Esophagus squamous epithelium (tissue), 5 donors: ENCODE measurements around the gene CLBA1. TPM values are rescaled to one million over a fixed set of nuclear protein-coding genes. Genes with fewer than 3 reads are reported as not detected.

ENCODE experiments used
- DNase-seq: peaks from one replicate; lab custom pipeline; 2025; lab: John Stamatoyannopoulos, UW
- H3K27ac ChIP-seq, 4 donors: fragments of 200-600 bp; sonication (generic); one replicate each; pipeline ENCODE4 v1.5.1; 2016 to 2019; ENCODE audit warnings: mild to moderate bottlenecking in 1 of 4
- H3K27me3 ChIP-seq, 4 donors: fragments of 200-600 bp; sonication (generic); 1 replicate in 3 of 4; 2 replicates in 1 of 4; pipeline versions ENCODE4 v1.5.1 to v1.6.0; 2017 to 2021; ENCODE audit warnings: antibody characterized with exemption in 1 of 4
- H3K36me3 ChIP-seq, 3 donors: fragments of 200-600 bp; sonication (generic); one replicate each; pipeline ENCODE4 v1.5.1; 2016 to 2019
- H3K4me1 ChIP-seq, 3 donors: fragments of 200-600 bp; sonication (generic); one replicate each; pipeline ENCODE4 v1.5.1; 2017 to 2019
- H3K4me3 ChIP-seq, 4 donors: fragments of 200-600 bp; sonication (generic); 1 replicate in 3 of 4; 2 replicates in 1 of 4; pipeline ENCODE4 v1.5.1; 2016 to 2019; ENCODE audit warnings: mild to moderate bottlenecking in 2 of 4, moderate library complexity in 1 of 4
- H3K9me3 ChIP-seq, 3 donors: fragments of 200-600 bp; sonication (generic); one replicate each; pipeline ENCODE4 v1.5.1; 2016 to 2019
- POLR2A ChIP-seq, 4 donors: fragments of 450-650 bp; IDR thresholded peaks; one replicate each; pipeline ENCODE4 v1.6.1; 2017; ENCODE audit warnings: antibody characterized with exemption in 4 of 4, mild to moderate bottlenecking in 4 of 4, moderate library complexity in 3 of 4
- WGBS, 2 donors: methylation state at CpG; one replicate each; pipeline ENCODE4 v1.1.5; 2018; 5-methylcytosine and 5-hydroxymethylcytosine counted together
- intact Hi-C: fragments of 100-400 bp; cut with DNase I; formaldehyde crosslinking; loops from one replicate; pipeline ENCODE4 v1.15.0; 2022
- total RNA-seq, 4 donors: library from RNA; depleted of rRNA; stranded (reverse); fragments of >200 nt; gene quantifications; one replicate each; pipeline ENCODE4 v1.1.0, GENCODE V29; 2016
- TF ChIP-seq, protein P1 (sequence below), 6 experiments: fragments of 450-650 bp in 4 of 6; fragments of 200-600 bp in 2 of 6; sonication (generic) in 2 of 6; IDR thresholded peaks; one replicate each; pipeline ENCODE4 v1.5.1; 2016 to 2019; ENCODE audit warnings: antibody characterized with exemption in 6 of 6, mild to moderate bottlenecking in 4 of 6, moderate library complexity in 4 of 6
- donor health status: DM: yes; HTN: yes; CAD: no.

CLBA1 gene
- total RNA-seq, 4 donors from 2014 or later, result 5.5 to 19.3 (median 7.3) TPM

DNA sequence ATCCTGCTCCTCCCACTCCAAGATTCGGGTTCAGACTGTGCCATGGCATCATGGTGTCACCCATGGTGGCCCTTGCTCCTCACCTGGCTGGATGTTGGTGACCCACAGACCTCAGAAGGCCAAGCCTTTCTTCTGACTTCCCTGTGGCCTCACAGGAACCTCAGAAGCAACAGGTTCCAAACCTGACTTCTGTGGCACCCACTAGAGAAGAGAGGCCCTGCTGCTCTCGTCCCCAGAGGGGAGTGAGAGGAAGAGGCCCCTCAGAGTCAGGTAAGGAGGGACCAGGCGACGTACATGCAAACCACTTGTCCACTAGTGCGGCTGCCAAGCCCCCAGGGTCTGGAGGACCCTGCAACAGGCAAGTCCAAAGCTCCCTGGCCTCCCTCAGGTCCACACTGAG lies 10.4 kb downstream of the CLBA1 start:
- no peak for DNase-seq
- no peaks in the 10 kb centered on the region for H3K9me3 ChIP-seq
- no peak overlapping the region for H3K27ac ChIP-seq
- H3K4me1 ChIP-seq, result peaks cover 0 to 10% (median 5%) of the 10 kb centered on the region in 3 donors
- peaks cover 0 to 60% (median 5%) of the 10 kb centered on the region in 3 donors for H3K36me3 ChIP-seq
- no peak overlapping the region for H3K4me3 ChIP-seq
- no peaks in the 10 kb centered on the region for H3K27me3 ChIP-seq
- TF ChIP-seq, protein P1, sequence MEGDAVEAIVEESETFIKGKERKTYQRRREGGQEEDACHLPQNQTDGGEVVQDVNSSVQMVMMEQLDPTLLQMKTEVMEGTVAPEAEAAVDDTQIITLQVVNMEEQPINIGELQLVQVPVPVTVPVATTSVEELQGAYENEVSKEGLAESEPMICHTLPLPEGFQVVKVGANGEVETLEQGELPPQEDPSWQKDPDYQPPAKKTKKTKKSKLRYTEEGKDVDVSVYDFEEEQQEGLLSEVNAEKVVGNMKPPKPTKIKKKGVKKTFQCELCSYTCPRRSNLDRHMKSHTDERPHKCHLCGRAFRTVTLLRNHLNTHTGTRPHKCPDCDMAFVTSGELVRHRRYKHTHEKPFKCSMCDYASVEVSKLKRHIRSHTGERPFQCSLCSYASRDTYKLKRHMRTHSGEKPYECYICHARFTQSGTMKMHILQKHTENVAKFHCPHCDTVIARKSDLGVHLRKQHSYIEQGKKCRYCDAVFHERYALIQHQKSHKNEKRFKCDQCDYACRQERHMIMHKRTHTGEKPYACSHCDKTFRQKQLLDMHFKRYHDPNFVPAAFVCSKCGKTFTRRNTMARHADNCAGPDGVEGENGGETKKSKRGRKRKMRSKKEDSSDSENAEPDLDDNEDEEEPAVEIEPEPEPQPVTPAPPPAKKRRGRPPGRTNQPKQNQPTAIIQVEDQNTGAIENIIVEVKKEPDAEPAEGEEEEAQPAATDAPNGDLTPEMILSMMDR (IDR thresholded peaks at IDR 0.05), result no peak
- no peak for TF ChIP-seq POLR2A (IDR thresholded peaks at IDR 0.05)
- intact Hi-C loops, result no loop called here
- WGBS, 2 donors, result 88 to 95% methylated on average over 4 of the region's 5 CpGs

DNA sequence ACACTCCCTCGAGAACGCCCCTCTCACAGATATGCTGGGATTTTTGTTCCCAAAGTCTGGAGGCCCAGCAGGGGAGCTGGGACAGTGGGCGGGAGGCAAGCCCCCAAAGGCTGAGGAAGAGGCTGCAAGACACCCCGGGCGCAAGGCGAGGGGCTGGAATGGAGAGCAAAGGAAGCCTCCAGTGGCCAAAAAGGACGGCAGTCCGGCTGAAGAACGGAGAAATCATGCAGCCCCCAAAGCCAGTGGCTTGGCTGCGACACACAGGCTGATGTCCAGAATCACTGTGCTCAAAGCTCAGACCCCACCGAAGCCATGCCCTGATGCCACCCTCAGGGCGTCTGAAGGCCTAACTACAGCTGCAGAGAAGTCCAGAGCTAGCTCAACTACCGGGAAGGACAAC lies 10.9 kb downstream of the CLBA1 start:
- Histone ChIP-seq H3K4me3 (no peak overlapping the region), H3K4me1 (peaks cover 0 to 10% (median 5%) of the 10 kb centered on the region in 3 donors), H3K27me3 (no peaks in the 10 kb centered on the region), H3K27ac (no peak overlapping the region), H3K36me3 (peaks cover 0 to 56% (median 5%) of the 10 kb centered on the region in 3 donors), H3K9me3 (no peaks in the 10 kb centered on the region)
- DNase-seq, result no peak
- TF ChIP-seq, protein P1 (IDR thresholded peaks at IDR 0.05), result no peak
- no peak for TF ChIP-seq POLR2A (IDR thresholded peaks at IDR 0.05)
- intact Hi-C loops, result no loop called here
- WGBS, 2 donors, result 80 to 92% methylated on average over 9 to 13 of the region's 13 CpGs

DNA sequence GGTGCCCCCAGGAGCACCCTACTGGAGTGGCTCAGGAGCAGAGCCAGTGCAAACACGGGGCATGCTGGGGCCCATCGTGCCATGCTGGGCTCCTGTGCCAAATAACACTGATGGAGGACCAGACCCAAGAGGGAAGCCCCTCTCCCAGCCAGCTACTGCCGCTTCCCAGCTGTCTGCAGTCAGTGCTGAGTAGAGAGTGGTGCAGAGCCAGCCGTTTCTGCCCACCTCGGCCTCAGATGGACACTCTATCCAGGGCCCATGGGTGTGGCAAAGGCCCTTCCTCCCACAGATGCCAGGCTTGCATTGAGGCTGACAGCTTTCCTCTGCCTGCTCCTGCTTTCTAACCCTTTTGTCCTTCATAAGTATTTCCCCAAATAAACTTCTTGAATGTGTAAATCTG lies 13.2 kb downstream of the CLBA1 start:
- 71 to 82% methylated on average over 1 to 3 of the region's 5 CpGs for WGBS, 2 donors
- no peak for TF ChIP-seq POLR2A (IDR thresholded peaks at IDR 0.05)
- TF ChIP-seq, protein P1 (IDR thresholded peaks at IDR 0.05), result no peak
- Histone ChIP-seq H3K27me3 (no peaks in the 10 kb centered on the region), H3K4me1 (peaks cover 0 to 19% (median 5%) of the 10 kb centered on the region in 3 donors), H3K27ac (no peak overlapping the region), H3K9me3 (no peaks in the 10 kb centered on the region), H3K4me3 (no peak overlapping the region), H3K36me3 (peaks cover 0 to 33% (median 0%) of the 10 kb centered on the region in 3 donors)
- DNase-seq, result no peak
- intact Hi-C loops, result no loop called here

DNA sequence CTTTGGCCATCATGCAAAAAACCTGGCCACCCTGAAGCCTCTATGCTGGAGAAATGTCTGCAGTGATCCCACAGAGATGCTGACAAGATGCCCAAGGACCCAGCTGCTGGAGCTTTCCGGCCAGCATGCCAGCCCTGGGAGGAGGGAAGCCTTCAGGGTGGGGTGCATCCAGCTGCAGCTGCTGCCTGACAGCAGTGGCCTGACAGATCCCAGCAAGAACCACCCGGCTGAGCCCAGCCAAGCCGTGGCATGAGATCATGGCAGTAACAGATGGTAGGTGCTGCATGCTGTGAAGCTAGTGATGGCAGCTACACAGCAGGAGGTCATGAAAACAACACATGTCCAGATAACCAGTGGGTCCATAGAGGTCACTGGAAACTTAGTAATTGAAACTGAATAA lies 13.8 kb downstream of the CLBA1 start:
- Histone ChIP-seq H3K27ac (no peak overlapping the region), H3K4me3 (no peak overlapping the region), H3K27me3 (no peaks in the 10 kb centered on the region), H3K36me3 (peaks cover 0 to 27% (median 0%) of the 10 kb centered on the region in 3 donors), H3K4me1 (peaks cover 0 to 24% (median 5%) of the 10 kb centered on the region in 3 donors), H3K9me3 (no peaks in the 10 kb centered on the region)
- intact Hi-C loops, result no loop called here
- 100% methylated on average over 1 to 2 of the region's 3 CpGs for WGBS, 2 donors
- TF ChIP-seq, protein P1 (IDR thresholded peaks at IDR 0.05), result no peak
- no peak for TF ChIP-seq POLR2A (IDR thresholded peaks at IDR 0.05)
- DNase-seq, result no peak

DNA sequence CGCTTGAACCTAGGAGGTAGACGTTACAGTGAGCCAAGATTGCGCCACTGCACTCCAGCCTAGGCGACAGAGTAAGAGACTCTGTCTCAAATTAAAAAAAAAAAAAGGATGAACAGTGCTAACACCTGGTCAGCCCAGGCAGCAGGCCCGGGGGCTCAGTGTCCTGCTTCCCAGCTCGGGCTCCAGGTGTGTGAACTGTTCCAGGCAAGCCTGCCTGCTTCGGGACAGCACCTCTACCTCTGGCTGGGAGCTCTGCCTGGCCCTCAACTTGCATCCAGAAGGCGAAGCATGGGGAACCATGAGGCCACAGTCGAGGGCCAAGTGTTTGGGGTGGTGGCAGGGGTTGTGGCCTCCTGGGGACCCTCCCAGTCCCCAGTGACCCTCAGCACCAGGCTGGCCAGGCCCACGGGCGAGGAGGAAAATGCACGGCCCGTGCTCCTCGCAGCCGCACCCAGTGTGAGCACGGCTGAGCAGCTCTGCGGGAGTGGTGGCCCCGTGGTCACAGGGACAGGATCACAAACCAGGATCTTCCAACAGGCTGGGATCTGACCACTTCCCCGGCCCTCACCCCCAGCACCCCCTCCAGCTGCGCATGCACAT lies 19.8 kb downstream of the CLBA1 start:
- Histone ChIP-seq H3K9me3 (no peaks in the 10 kb centered on the region), H3K27ac (no peak overlapping the region), H3K36me3 (peaks cover 8 to 47% (median 24%) of the 10 kb centered on the region in 3 donors), H3K4me3 (no peak overlapping the region), H3K27me3 (no peaks in the 10 kb centered on the region), H3K4me1 (peaks cover 0 to 29% (median 0%) of the 10 kb centered on the region in 3 donors)
- WGBS, 2 donors, result 62 to 82% methylated on average over 6 of the region's 20 CpGs
- no peak for DNase-seq
- TF ChIP-seq, protein P1 (IDR thresholded peaks at IDR 0.05), result no peak
- TF ChIP-seq POLR2A (IDR thresholded peaks at IDR 0.05), result no peak
- intact Hi-C loops, result no loop called here
